HepG2 (cell line): ENCODE results near the gene MEA1. TPM values are rescaled to one million over a fixed set of nuclear protein-coding genes. Genes with fewer than 3 reads are reported as not detected.
A peak's percentile ranks its signal among the peaks of the same experiment; 100 is the strongest.

Experiments
- CHD2 ChIP-seq: IDR thresholded peaks from 2 replicates; pipeline ENCODE4 v1.6.1; 2011; ENCODE audit warnings: low read depth, low read length, improper control_type of control experiment
- DMTF1 ChIP-seq: sonication (generic); formaldehyde crosslinking; IDR thresholded peaks from 2 replicates; pipeline ENCODE4 v1.4.0; 2020; ENCODE audit warnings: mild to moderate bottlenecking, missing genetic modification reagents
- ELF3 ChIP-seq: IDR thresholded peaks from 2 replicates; pipeline ENCODE4 v1.6.1; 2016; ENCODE audit warnings: missing genetic modification reagents, missing compliant biosample characterization
- EP300 ChIP-seq, 3 experiments: sonication (generic) in 1 of 3; formaldehyde crosslinking in 1 of 3; IDR thresholded peaks; 2 replicates each; pipeline versions ENCODE4 v1.5.1 to v1.6.1; 2011 to 2020; ENCODE audit warnings: low read depth in 2 of 3, low read length in 2 of 3, borderline replicate concordance in 1 of 3, improper control_type of control experiment in 1 of 3, mild to moderate bottlenecking in 1 of 3, missing genetic modification reagents in 1 of 3, moderate library complexity in 1 of 3
- GLI4 ChIP-seq: sonication (generic); formaldehyde crosslinking; IDR thresholded peaks from 2 replicates; pipeline ENCODE4 v1.5.1; 2020; ENCODE audit warnings: missing genetic modification reagents, mild to moderate bottlenecking, moderate library complexity, borderline replicate concordance
- GPN1 ChIP-seq: sonication (generic); formaldehyde crosslinking; IDR thresholded peaks from 2 replicates; pipeline ENCODE4 v1.5.1; 2020; ENCODE audit warnings: missing genetic modification reagents, borderline replicate concordance
- IKZF4 ChIP-seq: sonication (generic); formaldehyde crosslinking; IDR thresholded peaks from 2 replicates; pipeline ENCODE4 v1.5.1; 2020; ENCODE audit warnings: borderline replicate concordance, mild to moderate bottlenecking, low read depth, missing genetic modification reagents; ENCODE audit errors: not compliant biosample characterization
- JDP2 ChIP-seq: sonication (generic); formaldehyde crosslinking; IDR thresholded peaks from 2 replicates; pipeline ENCODE4 v1.8.1; 2022; ENCODE audit warnings: missing genetic modification reagents, borderline replicate concordance
- KAT8 ChIP-seq: IDR thresholded peaks from 2 replicates; pipeline ENCODE4 v1.6.1; 2016; ENCODE audit warnings: missing genetic modification reagents, missing compliant biosample characterization
- KLF11 ChIP-seq: IDR thresholded peaks from 2 replicates; pipeline ENCODE4 v1.6.1; 2016; ENCODE audit warnings: missing compliant biosample characterization
- NCOA5 ChIP-seq: sonication (generic); formaldehyde crosslinking; IDR thresholded peaks from 2 replicates; pipeline ENCODE4 v1.4.0; 2020; ENCODE audit warnings: missing genetic modification reagents
- PCBP1 ChIP-seq: fragments of 200-400 bp; formaldehyde crosslinking; IDR thresholded peaks from 2 replicates; pipeline ENCODE4 v1.6.1; 2017; ENCODE audit warnings: mild to moderate bottlenecking, low read depth, low read length, borderline replicate concordance
- PHF5A ChIP-seq: IDR thresholded peaks from one replicate; pipeline ENCODE4 v1.6.1; 2018; ENCODE audit warnings: low read depth, missing genetic modification reagents; ENCODE audit not compliant: unreplicated experiment
- POLR2AphosphoS2 ChIP-seq: IDR thresholded peaks from 2 replicates; pipeline ENCODE4 v1.6.1; 2011; ENCODE audit warnings: low read depth, low read length, improper control_type of control experiment
- RAD51 ChIP-seq: fragments of 450-650 bp; IDR thresholded peaks from 2 replicates; pipeline ENCODE4 v1.6.1; 2016; ENCODE audit warnings: borderline replicate concordance
- SMARCC2 ChIP-seq: fragments of 450-650 bp; IDR thresholded peaks from 2 replicates; pipeline ENCODE4 v1.6.1; 2017; ENCODE audit warnings: antibody characterized with exemption, mild to moderate bottlenecking
- SNRNP70 ChIP-seq: fragments of 200-400 bp; formaldehyde crosslinking; IDR thresholded peaks from 2 replicates; pipeline ENCODE4 v1.6.1; 2017; ENCODE audit warnings: mild to moderate bottlenecking, low read depth, low read length, moderate library complexity
- TARDBP ChIP-seq: sonication (generic); formaldehyde crosslinking; IDR thresholded peaks from 2 replicates; pipeline ENCODE4 v1.8.0; 2022; ENCODE audit warnings: mild to moderate bottlenecking, missing genetic modification reagents
- TFDP2 ChIP-seq: sonication (generic); formaldehyde crosslinking; IDR thresholded peaks from 2 replicates; pipeline ENCODE4 v1.4.0; 2020; ENCODE audit warnings: missing genetic modification reagents
- ZBTB34 ChIP-seq: sonication (generic); formaldehyde crosslinking; IDR thresholded peaks from 2 replicates; pipeline ENCODE4 v1.8.0; 2022; ENCODE audit warnings: mild to moderate bottlenecking, missing genetic modification reagents
- ZNF20 ChIP-seq: sonication (generic); formaldehyde crosslinking; IDR thresholded peaks from 2 replicates; pipeline ENCODE4 v1.4.0; 2020; ENCODE audit warnings: mild to moderate bottlenecking, moderate library complexity, missing genetic modification reagents
- ZNF598 ChIP-seq: sonication (generic); formaldehyde crosslinking; IDR thresholded peaks from 2 replicates; pipeline ENCODE4 v1.5.1; 2020; ENCODE audit warnings: mild to moderate bottlenecking, missing genetic modification reagents, borderline replicate concordance
- ZNF746 ChIP-seq: sonication (generic); formaldehyde crosslinking; IDR thresholded peaks from 2 replicates; pipeline ENCODE4 v1.8.0; 2022; ENCODE audit warnings: mild to moderate bottlenecking, missing genetic modification reagents
- ZNF772 ChIP-seq: sonication (generic); formaldehyde crosslinking; IDR thresholded peaks from 2 replicates; pipeline ENCODE4 v1.5.0; 2020; ENCODE audit warnings: mild to moderate bottlenecking, missing genetic modification reagents
- ZSCAN21 ChIP-seq: sonication (generic); formaldehyde crosslinking; IDR thresholded peaks from 2 replicates; pipeline ENCODE4 v1.8.0; 2022; ENCODE audit warnings: mild to moderate bottlenecking, missing genetic modification reagents, moderate library complexity, borderline replicate concordance
- polyA plus RNA-seq, 8 experiments: library from polyadenylated mRNA; depleted of rRNA in 3 of 8; stranded (reverse) in 7 of 8; unstranded in 1 of 8; fragments of >200 nt; fragmentation: Illumina TruSeq in 4 of 8; extraction: Trizol in 4 of 8; gene quantifications; 2 replicates each; pipeline versions ENCODE4 v1.2.1 to v1.2.3, GENCODE V29; 2011 to 2016; ENCODE audit warnings: low read depth in 4 of 8, missing spikeins in 1 of 8, mixed read lengths in 1 of 8; ENCODE audit not compliant: insufficient read depth in 1 of 8
- total RNA-seq, 5 experiments: library from RNA; depleted of rRNA; stranded (reverse); fragments of >200 nt; fragmentation: Illumina TruSeq; extraction: Trizol; gene quantifications; 2 replicates each; pipeline ENCODE4 v1.2.3, GENCODE V29; 2016; ENCODE audit warnings: low read depth in 1 of 5

The MEA1 gene
- total and polyA plus RNA-seq, 2 of the 13 experiments (the other 11 are each of a cell fraction or from before 2014, with no cell fraction given): 75.6 to 86.2 TPM

- TF ChIP-seq TFDP2 (CRISPR knock-in tag) (peak; percentile 64; the same call in 1 of the 2 replicates), CHD2 (no peak), RAD51 (no peak), EP300 (IDR thresholded peaks at IDR 0.05; ENCODE audit: low read depth in 2 of 2, low read length in 2 of 2) (no peak), EP300 (CRISPR knock-in tag; IDR thresholded peaks at IDR 0.05; ENCODE audit: borderline replicate concordance) (no peak), ZNF598 (no peak), KAT8 (CRISPR knock-in tag) (peak; percentile 65; the same call in 1 of the 2 replicates), SMARCC2 (no peak), JDP2 (CRISPR knock-in tag) (no peak), IKZF4 (CRISPR knock-in tag) (no peak), KLF11 (CRISPR knock-in tag) (0 out of 2 replicates have a peak, but pooled peaks have one; percentile 23), TARDBP (peak; percentile 86), NCOA5 (CRISPR knock-in tag) (no peak), PHF5A (CRISPR knock-in tag) (peak; percentile 72), ZNF772 (CRISPR knock-in tag) (peak; percentile 34; the same call in 1 of the 2 replicates), PCBP1 (no peak), GPN1 (CRISPR knock-in tag) (0 out of 2 replicates have a peak, but pooled peaks have one; percentile 21), SNRNP70 (no peak), ZNF746 (CRISPR knock-in tag) (no peak), GLI4 (CRISPR knock-in tag) (no peak), ELF3 (no peak), POLR2AphosphoS2 (no peak), ZBTB34 (peak; percentile 58; the same call in 1 of the 2 replicates), ZSCAN21 (CRISPR knock-in tag) (no peak), ZNF20 (CRISPR knock-in tag) (no peak), DMTF1 (CRISPR knock-in tag) (no peak)
These were observed 29.5 kb downstream of the MEA1 start, which contains the start of gene PPP2R5D (continued) for GRCh38 chr6:42984001-42984923.
